GM21576 (cell line): ENCODE data around the gene PDZRN3.

Source experiments
- ATAC-seq: cut with Tn5 transposase; IDR thresholded peaks from one replicate; pipeline ENCODE4 v1.9.1; 2021; ENCODE audit warnings: mild to moderate bottlenecking, moderate library complexity; ENCODE audit not compliant: unreplicated experiment

PDZRN3 gene

GRCh38 chr3:73431183-73431900 is 193.4 kb downstream of the PDZRN3 start:
- ATAC-seq: no peak

- ATAC-seq: no peak
These were observed 197.6 kb downstream of the PDZRN3 start for GRCh38 chr3:73427048-73427706.

- no peak for ATAC-seq
These were observed 198.1 kb downstream of the PDZRN3 start for GRCh38 chr3:73426606-73427005.

- ATAC-seq: no peak
These were observed 201.6 kb downstream of the PDZRN3 start for GRCh38 chr3:73423116-73423515.

GRCh38 chr3:73422571-73422970 is 202.2 kb downstream of the PDZRN3 start:
- ATAC-seq: no peak

GRCh38 chr3:73419942-73420341 is 204.8 kb downstream of the PDZRN3 start:
- ATAC-seq: no peak

- no peak for ATAC-seq
These were observed 205.4 kb downstream of the PDZRN3 start for GRCh38 chr3:73419179-73419803.

- ATAC-seq: no peak
These were observed 206.1 kb downstream of the PDZRN3 start for GRCh38 chr3:73418681-73419080.

- ATAC-seq: no peak
These were observed 209.6 kb downstream of the PDZRN3 start for GRCh38 chr3:73415118-73415517.

- no peak for ATAC-seq
These were observed 211.1 kb downstream of the PDZRN3 start for GRCh38 chr3:73413619-73414018.

GRCh38 chr3:73411993-73412392 is 212.7 kb downstream of the PDZRN3 start:
- no peak for ATAC-seq

GRCh38 chr3:73411545-73411944 is 213.2 kb downstream of the PDZRN3 start:
- ATAC-seq: no peak

GRCh38 chr3:73409138-73409763 is 215.5 kb downstream of the PDZRN3 start:
- no peak for ATAC-seq

- ATAC-seq: no peak
These were observed 216.1 kb downstream of the PDZRN3 start for GRCh38 chr3:73408634-73409033.

- no peak for ATAC-seq
These were observed 217.2 kb downstream of the PDZRN3 start for GRCh38 chr3:73407577-73407976.

- no peak for ATAC-seq
These were observed 218.9 kb downstream of the PDZRN3 start for GRCh38 chr3:73405853-73406252.

GRCh38 chr3:73405000-73405399 is 219.7 kb downstream of the PDZRN3 start:
- no peak for ATAC-seq

- ATAC-seq: no peak
These were observed 220.3 kb downstream of the PDZRN3 start for GRCh38 chr3:73404435-73404834.

- ATAC-seq: no peak
These were observed 221.3 kb downstream of the PDZRN3 start for GRCh38 chr3:73403444-73403843.

- no peak for ATAC-seq
These were observed 223.0 kb downstream of the PDZRN3 start for GRCh38 chr3:73401616-73402279.

GRCh38 chr3:73401059-73401458 is 223.7 kb downstream of the PDZRN3 start:
- ATAC-seq: no peak
